HUES6 (cell line): Measurements from ENCODE around the gene DIRAS1.

ENCODE experiments used
- H3K27ac ChIP-seq: 2 replicates; pipeline ENCODE4 v1.7.0; 2013; ENCODE audit warnings: low read depth, mild to moderate bottlenecking, low read length, inconsistent platforms
- H3K27me3 ChIP-seq: 2 replicates; pipeline ENCODE4 v1.6.1; 2013; ENCODE audit warnings: low read length; ENCODE audit not compliant: control insufficient read depth, insufficient read depth
- H3K36me3 ChIP-seq: 2 replicates; pipeline ENCODE4 v1.6.1; 2013; ENCODE audit warnings: low read length; ENCODE audit not compliant: control insufficient read depth, insufficient read depth
- H3K4me1 ChIP-seq: 2 replicates; pipeline ENCODE4 v1.6.1; 2013; ENCODE audit warnings: low read length; ENCODE audit not compliant: control insufficient read depth, insufficient read depth
- H3K4me3 ChIP-seq: 2 replicates; pipeline ENCODE4 v1.5.1; 2013; ENCODE audit warnings: low read depth, low read length
- H3K9ac ChIP-seq: one replicate; pipeline ENCODE4 v1.6.1; 2013; ENCODE audit warnings: mild to moderate bottlenecking, low read length
- H3K9me3 ChIP-seq: 2 replicates; pipeline ENCODE4 v1.6.1; 2013; ENCODE audit warnings: low read depth, low read length; ENCODE audit not compliant: control insufficient read depth, insufficient read depth

The DIRAS1 gene

DNA sequence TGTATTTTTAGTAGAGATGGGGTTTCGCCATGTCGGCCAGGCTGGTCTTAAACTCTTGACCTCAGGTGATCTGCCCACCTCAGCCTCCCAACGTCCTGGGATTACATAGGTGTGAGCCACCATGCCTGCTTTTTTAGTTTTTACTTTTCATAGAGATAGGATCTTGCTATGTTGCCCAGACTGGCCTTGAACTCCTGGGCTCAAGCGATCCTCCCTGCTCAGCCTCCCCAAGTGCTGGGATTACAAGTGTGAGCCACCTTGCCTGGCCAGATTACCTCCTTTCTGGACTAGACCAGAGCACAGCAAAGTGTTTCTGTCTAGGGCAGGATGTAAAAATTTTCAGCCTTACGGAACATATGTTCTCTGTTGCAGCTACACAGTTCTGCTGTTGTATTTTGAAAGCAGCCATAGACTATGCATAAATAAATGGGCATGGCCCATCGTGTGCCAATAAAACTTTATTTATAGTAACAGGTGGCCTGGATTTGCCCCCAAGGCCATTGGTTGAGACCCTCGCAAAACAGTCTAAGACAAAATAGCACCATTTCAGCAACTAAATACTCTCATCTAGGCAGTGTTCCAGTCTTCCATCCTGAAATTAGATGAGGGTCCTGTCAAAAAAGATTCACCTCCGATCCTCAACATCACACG, 54.7 kb downstream of the DIRAS1 start:
- Histone ChIP-seq H3K9ac (no peak overlapping the region), H3K36me3 (no peaks in the 10 kb centered on the region), H3K4me3 (no peak overlapping the region), H3K27ac (no peak overlapping the region), H3K9me3 (peaks cover 15% of the 10 kb centered on the region), H3K4me1 (no peaks in the 10 kb centered on the region), H3K27me3 (no peaks in the 10 kb centered on the region)

DNA sequence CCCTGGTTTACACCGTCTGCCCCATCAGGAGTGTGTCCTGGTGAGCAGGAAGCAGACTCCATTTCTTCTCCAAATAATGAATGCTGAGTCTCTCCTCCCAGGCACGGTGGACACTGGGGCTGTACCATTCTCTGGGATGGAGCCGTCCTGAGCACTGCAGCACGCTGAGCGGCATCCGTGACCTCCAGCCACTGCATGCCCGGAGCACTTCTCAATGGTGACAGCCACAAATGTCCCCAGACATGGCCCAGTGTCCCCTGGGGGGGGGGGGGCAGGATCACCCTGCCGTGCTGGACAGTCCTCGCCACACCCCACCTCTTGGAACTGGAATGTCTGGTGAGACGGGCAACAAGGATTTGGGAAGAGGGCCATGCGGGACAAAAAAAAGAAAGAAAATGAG, 56.1 kb downstream of the DIRAS1 start:
- no peak overlapping the region for H3K9ac ChIP-seq
- no peaks in the 10 kb centered on the region for H3K4me1 ChIP-seq
- H3K27me3 ChIP-seq: no peaks in the 10 kb centered on the region
- H3K36me3 ChIP-seq: no peaks in the 10 kb centered on the region
- peaks cover 16% of the 10 kb centered on the region for H3K9me3 ChIP-seq
- no peak overlapping the region for H3K4me3 ChIP-seq
- H3K27ac ChIP-seq: no peak overlapping the region
